Endothelial cell of hepatic sinusoid (primary cell): ENCODE data around the gene NTM.

Source experiments
- in situ Hi-C: cut with HindIII; loops from 2 replicates; pipeline ENCODE4 v1.10.0; 2017; ENCODE audit warnings: low sequenced_read_pairs

Gene NTM

GRCh38 chr11:131540676-131541075 lies 170.3 kb downstream of the NTM start:
- in situ Hi-C loops: loop anchor here (10.0 kb wide), 1 partner anchor 316 kb away; no protein-coding TSS in a partner anchor

DNA sequence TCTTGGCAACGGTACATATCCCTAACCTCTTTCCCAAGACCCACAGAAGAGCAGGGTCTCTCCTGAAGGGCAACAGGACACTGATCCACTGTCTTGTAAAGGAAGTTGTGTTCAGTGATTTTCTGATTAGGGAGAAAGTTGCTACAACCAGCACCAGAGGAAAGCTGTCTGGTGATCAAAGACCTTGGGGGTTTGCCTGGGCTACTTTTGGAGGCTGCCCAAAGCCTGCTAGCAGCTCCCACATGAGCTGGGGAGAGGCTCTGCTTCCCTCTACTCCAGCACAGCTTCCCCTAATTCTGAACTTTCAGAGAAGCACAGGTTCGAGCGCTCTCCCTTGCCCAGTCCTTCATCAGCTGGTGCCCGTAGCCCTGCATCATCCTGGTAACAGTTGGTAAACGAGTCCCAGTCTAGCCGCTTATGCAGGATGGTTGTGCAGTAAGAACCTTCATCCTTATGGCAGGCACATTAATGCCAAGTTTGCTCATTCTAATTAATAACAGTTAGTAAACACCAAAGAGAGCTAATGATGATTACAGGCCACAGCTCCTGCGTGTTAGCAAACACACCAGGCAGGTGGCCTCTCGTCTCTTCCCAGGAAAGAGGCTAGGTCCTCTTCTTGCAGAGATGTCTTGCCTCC lies 173.1 kb downstream of the NTM start:
- in situ Hi-C loops: loop anchor here (10.0 kb wide), 1 partner anchor 319 kb away; no protein-coding TSS in a partner anchor

GRCh38 chr11:131544591-131544990 lies 174.2 kb downstream of the NTM start:
- in situ Hi-C loops: loop anchor here (10.0 kb wide), 1 partner anchor 320 kb away; no protein-coding TSS in a partner anchor

- in situ Hi-C loops: loop anchor here (10.0 kb wide), 1 partner anchor 322 kb away; no protein-coding TSS in a partner anchor
Observed at GRCh38 chr11:131546218-131546895, 175.9 kb downstream of the NTM start.

DNA sequence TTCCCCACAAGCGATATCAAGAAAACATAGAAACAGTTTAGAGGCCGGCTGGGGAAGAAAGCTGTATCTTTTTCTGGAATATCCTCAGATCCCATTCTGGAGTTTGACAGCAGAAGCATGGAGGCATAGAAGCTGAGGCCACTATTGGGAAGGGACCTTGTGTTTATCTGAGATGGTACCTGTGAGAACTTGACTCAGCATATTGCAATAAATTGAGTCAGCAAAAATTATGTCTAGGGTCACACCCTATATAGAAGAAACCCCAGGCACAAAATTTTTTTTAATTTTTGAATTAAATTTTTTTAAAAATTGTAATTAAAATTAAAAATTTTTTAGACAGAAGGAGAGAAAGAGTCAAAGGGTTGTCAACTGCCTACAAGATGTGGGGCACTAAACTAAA lies 178.7 kb downstream of the NTM start:
- in situ Hi-C loops: loop anchor here (10.0 kb wide), 1 partner anchor 324 kb away; no protein-coding TSS in a partner anchor

GRCh38 chr11:131549770-131550169 lies 179.4 kb downstream of the NTM start:
- in situ Hi-C loops: loop anchor here (10.0 kb wide), 1 partner anchor 325 kb away; no protein-coding TSS in a partner anchor

- in situ Hi-C loops: no loop called here
Observed at GRCh38 chr11:131560287-131560686, 189.9 kb downstream of the NTM start.

GRCh38 chr11:131561501-131561900 lies 191.1 kb downstream of the NTM start:
- in situ Hi-C loops: no loop called here

DNA sequence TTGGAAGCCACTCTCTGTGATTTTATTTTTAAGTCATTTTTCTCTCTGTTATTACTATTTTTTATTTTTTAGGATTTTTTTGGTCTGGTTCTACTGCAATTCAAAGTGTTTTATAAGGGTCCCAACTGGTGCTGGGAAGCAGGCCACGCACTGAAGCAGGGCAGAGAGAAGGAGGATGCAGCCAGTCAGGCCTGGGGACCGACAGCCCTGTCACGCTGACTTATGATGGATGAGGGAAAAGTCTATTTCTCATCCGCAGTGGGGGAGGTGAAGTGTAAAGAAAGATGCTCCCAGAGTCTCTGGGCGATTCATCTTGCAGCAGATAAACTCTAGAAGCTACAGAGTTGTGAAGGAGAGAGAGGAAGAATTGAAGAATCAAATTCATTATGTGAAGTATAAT lies 191.6 kb downstream of the NTM start:
- in situ Hi-C loops: no loop called here

DNA sequence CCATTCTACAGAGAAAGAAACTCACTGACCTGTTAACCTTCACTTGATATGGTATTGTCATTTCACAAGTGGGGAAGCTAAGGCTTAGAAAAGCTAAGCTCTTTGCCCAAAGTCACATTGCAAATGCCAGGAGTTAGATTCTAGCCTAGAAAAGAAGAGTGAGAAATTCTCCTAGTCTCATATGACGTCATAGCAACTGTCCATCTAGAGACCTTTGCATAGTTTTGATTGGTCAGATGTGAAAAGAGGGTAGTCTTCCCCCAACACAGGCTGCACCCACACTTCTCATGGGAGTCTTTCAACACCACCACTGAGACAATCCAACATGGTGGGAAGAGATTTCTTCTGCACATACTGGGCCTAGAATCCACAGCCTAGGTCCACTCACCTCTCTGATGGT lies 197.9 kb downstream of the NTM start:
- in situ Hi-C loops: no loop called here

DNA sequence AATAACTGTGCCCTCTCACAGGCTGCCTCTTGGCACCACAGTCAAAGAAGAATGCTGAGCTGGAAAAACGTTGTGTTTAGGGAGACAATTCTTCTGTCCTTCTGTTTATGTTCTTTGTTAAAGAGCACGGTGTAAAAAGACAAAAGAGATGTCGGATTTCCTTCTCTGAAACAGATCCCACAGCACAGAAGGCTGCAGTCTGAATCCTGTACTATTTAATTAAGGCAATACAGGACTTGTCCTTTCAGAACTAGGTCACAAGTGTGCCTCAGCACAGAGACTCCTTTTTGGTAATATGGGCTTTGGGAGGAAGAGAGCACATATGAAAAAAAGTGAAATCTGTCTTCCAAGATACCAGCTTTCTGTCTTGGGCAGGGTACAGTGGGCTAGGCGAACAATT lies 201.2 kb downstream of the NTM start:
- in situ Hi-C loops: no loop called here

GRCh38 chr11:131572423-131572822 lies 202.0 kb downstream of the NTM start:
- in situ Hi-C loops: no loop called here

- in situ Hi-C loops: no loop called here
Observed at GRCh38 chr11:131579932-131580387, 209.5 kb downstream of the NTM start.

DNA sequence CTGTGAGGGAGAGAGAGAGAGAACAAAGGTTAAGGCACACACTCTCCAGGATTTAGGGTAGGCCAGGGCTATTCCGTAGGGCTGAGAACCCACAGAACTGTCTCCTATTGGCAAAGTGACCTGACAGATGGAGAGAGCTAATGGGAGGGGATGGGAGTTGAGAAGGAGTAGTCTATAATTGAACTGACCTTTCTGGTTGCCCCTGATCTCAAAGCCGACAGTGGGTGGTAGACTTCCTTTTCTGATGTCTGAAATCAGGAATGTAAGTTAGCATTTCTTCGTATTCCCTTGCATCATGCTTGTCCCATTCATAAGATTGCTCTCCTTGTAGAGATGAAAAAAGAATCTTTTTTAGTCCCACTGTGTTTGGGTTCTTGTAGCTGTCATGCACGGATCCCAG lies 210.1 kb downstream of the NTM start:
- in situ Hi-C loops: no loop called here

DNA sequence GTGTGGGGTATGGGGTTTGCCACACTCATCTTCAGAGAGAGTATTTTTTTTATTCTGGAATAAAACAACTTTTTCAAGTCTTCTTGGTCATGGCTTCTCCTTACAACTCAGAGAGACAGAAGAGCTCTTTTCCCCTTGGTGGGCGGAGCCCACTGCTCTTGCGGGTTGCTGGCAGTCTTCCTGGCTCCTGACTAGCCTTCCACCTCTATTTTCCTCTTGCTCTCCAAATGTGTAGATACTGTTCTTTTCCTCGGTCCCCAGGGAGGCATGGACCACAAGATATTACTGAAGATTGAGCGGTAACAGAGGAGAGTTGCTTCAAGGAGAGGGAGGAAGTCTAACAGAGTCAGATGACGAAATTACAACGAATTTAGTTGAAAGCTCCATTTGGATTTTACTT lies 210.6 kb downstream of the NTM start:
- in situ Hi-C loops: no loop called here

GRCh38 chr11:131582021-131582525 lies 211.7 kb downstream of the NTM start:
- in situ Hi-C loops: no loop called here

DNA sequence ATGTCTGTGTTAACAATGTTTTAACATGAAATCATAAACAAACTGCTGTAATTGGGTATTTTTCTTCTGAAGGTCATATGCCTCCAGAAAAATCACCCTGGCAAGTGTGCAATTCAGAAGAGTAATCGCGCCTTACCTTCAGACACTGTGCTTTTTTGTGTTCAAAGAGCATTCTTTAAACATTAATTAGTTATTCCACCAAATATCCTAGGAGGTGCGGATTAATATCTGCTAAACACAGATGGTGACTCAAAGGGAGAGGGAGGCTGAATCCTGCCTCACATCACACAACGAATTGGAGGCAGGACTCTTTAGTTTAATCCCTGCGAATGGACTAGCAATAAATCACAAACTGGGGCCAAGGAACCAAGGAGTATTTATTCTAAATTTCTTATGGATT lies 213.0 kb downstream of the NTM start:
- in situ Hi-C loops: no loop called here

DNA sequence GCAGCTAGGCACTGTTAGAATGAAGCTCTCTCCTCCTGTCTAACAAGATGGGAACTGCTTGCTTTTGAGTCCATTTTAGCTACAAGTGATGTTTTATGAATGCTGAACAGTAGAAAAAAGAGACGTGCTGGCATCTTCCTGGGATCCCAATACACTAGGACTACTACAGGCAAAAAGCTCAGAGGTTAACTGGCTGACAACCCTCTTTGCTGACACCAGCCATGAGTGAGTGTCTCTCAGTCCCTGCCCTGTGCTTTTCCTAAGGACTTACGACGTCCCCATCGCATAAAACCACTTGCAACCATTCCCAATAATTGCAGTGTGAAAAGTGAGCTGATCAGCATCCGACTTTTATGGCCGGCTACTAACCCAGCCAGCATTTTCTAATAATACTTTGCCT lies 213.5 kb downstream of the NTM start:
- in situ Hi-C loops: no loop called here

GRCh38 chr11:131584785-131585592 lies 214.6 kb downstream of the NTM start:
- in situ Hi-C loops: no loop called here

GRCh38 chr11:131588057-131588456 lies 217.6 kb downstream of the NTM start:
- in situ Hi-C loops: no loop called here

DNA sequence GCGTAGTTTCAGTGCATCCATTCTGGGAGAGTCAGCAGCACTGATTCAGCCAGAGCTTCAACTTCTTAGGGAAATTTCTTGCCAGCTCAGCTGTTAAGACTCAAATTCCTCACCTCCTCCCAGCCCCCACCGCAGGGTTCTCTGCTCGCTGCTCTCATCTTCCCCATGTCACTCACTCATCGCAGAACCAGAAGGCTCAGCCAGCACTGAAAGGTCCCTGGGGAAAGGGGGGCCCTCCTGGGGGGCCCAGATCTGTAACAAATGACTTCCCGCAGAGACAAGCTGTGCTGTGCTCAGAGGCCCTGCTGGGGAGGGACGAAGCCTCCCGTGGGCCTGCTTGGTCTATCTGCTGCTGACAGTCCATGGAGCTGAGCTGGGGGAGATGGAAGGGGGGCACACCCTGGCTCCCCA lies 220.6 kb downstream of the NTM start:
- in situ Hi-C loops: no loop called here
